DMS153 (cell line): ENCODE measurements around the gene TAGAP.
"Not testable (repeated sequence)": the region's sequence is repeated elsewhere in the genome, so short reads cannot be mapped to it uniquely, and the experiment has no call there.

Source experiments
- DNase-seq: peaks from one replicate; lab custom pipeline; 2025; lab: John Stamatoyannopoulos, UW

Gene TAGAP

GRCh38 chr6:159010037-159010612 is 34.7 kb downstream of the TAGAP start:
- DNase-seq, result not testable (repeated sequence)

- DNase-seq, result no peak
Observed at GRCh38 chr6:159008656-159009288, 36.0 kb downstream of the TAGAP start.

GRCh38 chr6:159007510-159007909 is 37.3 kb downstream of the TAGAP start:
- DNase-seq, result no peak

- no peak for DNase-seq
Observed at GRCh38 chr6:159005436-159005835, 39.4 kb downstream of the TAGAP start.

GRCh38 chr6:159004592-159004991 is 40.2 kb downstream of the TAGAP start:
- DNase-seq, result no peak

GRCh38 chr6:159002432-159003155 is 42.2 kb downstream of the TAGAP start:
- DNase-seq, result no peak

- DNase-seq, result peak; percentile 88
Observed at GRCh38 chr6:158999666-159000403, 45.0 kb downstream of the TAGAP start, which contains the start of gene RSPH3. TSS of gene RSPH3 (minus strand) at chr6:159000202. CDS start at chr6:158999550, 652 bp downstream.

- no peak for DNase-seq
Observed at GRCh38 chr6:158999154-158999665, 45.6 kb downstream of the TAGAP start.

GRCh38 chr6:158996856-158997255 is 47.9 kb downstream of the TAGAP start:
- no peak for DNase-seq

GRCh38 chr6:158993639-158994038 is 51.2 kb downstream of the TAGAP start:
- DNase-seq, result no peak

- no peak for DNase-seq
Observed at GRCh38 chr6:158991017-158991723, 53.6 kb downstream of the TAGAP start.

GRCh38 chr6:158989711-158990110 is 55.1 kb downstream of the TAGAP start:
- not testable (repeated sequence) for DNase-seq

- DNase-seq, result no peak
Observed at GRCh38 chr6:158988477-158988876, 56.3 kb downstream of the TAGAP start.

- no peak for DNase-seq
Observed at GRCh38 chr6:158987657-158988056, 57.1 kb downstream of the TAGAP start.
